ENCODE results near the gene PTGES.
"Not testable (repeated sequence)": the region's sequence is repeated elsewhere in the genome, so short reads cannot be mapped to it uniquely, and the experiment has no call there.

The PTGES gene

GRCh38 chr9:129750013-129750638 is 2.7 kb downstream of the PTGES start:
- TF ChIP-seq CTCF (IDR thresholded peaks at IDR 0.05; ENCODE audit: low read depth, low read length): no peak
- H3K4me3 ChIP-seq (ENCODE audit: low read depth, low read length): no peak overlapping the region

GRCh38 chr9:129749575-129749974 is 3.3 kb downstream of the PTGES start:
- TF ChIP-seq CTCF (IDR thresholded peaks at IDR 0.05; ENCODE audit: low read depth, low read length): no peak
- no peak overlapping the region for H3K4me3 ChIP-seq (ENCODE audit: low read depth, low read length)

GRCh38 chr9:129749052-129749451 is 3.8 kb downstream of the PTGES start:
- not testable (repeated sequence) for H3K4me3 ChIP-seq (ENCODE audit: low read depth, low read length)

GRCh38 chr9:129748249-129748648 is 4.6 kb downstream of the PTGES start:
- no peak for TF ChIP-seq CTCF (IDR thresholded peaks at IDR 0.05; ENCODE audit: low read depth, low read length)
- H3K4me3 ChIP-seq (ENCODE audit: low read depth, low read length): no peak overlapping the region

GRCh38 chr9:129746092-129746777 is 6.6 kb downstream of the PTGES start:
- TF ChIP-seq CTCF (IDR thresholded peaks at IDR 0.05; ENCODE audit: low read depth, low read length): no peak
- no peak overlapping the region for H3K4me3 ChIP-seq (ENCODE audit: low read depth, low read length)

GRCh38 chr9:129745200-129745599 is 7.6 kb downstream of the PTGES start:
- H3K4me3 ChIP-seq (ENCODE audit: low read depth, low read length): no peak overlapping the region
- TF ChIP-seq CTCF (IDR thresholded peaks at IDR 0.05; ENCODE audit: low read depth, low read length): no peak

GRCh38 chr9:129740666-129741464 is 12.0 kb downstream of the PTGES start:
- TF ChIP-seq CTCF (IDR thresholded peaks at IDR 0.05; ENCODE audit: low read depth, low read length): no peak

More at GRCh38 chr9:129740666-129741464, 12.0 kb downstream of the PTGES start:
- H3K4me3 ChIP-seq (ENCODE audit: low read depth, low read length): no peak overlapping the region

All from WI38 (cell line).